Femur (tissue), 1 donor: ENCODE data around the gene PGK1.
"Not testable (repeated sequence)": the region's sequence is repeated elsewhere in the genome, so short reads cannot be mapped to it uniquely, and the experiment has no call there.

Experiments
- DNase-seq: peaks from one replicate; pipeline ENCODE4 v3.0.0-alpha.2; 2017

The PGK1 gene

GRCh38 chrX:78116766-78117165 lies 12.7 kb downstream of the PGK1 start:
- DNase-seq: no peak

- DNase-seq: no peak
These were observed 14.6 kb downstream of the PGK1 start for GRCh38 chrX:78118628-78119027.

GRCh38 chrX:78119521-78120227 lies 15.6 kb downstream of the PGK1 start:
- no peak for DNase-seq

- DNase-seq: no peak
These were observed 19.1 kb downstream of the PGK1 start for GRCh38 chrX:78123190-78123589.

GRCh38 chrX:78124307-78124706 lies 20.3 kb downstream of the PGK1 start:
- no peak for DNase-seq

GRCh38 chrX:78125148-78125547 lies 21.1 kb downstream of the PGK1 start:
- DNase-seq: no peak

GRCh38 chrX:78125781-78126180 lies 21.7 kb downstream of the PGK1 start:
- DNase-seq: not testable (repeated sequence)

GRCh38 chrX:78129714-78130113 lies 25.7 kb downstream of the PGK1 start:
- DNase-seq: no peak

GRCh38 chrX:78130396-78130795 lies 26.3 kb downstream of the PGK1 start:
- DNase-seq: no peak

- no peak for DNase-seq
These were observed 27.1 kb downstream of the PGK1 start for GRCh38 chrX:78131117-78131516.

- no peak for DNase-seq
These were observed 29.4 kb downstream of the PGK1 start for GRCh38 chrX:78133238-78133960.

- peak; percentile 92 for DNase-seq
These were observed 35.4 kb downstream of the PGK1 start, which contains the start of gene TAF9B for GRCh38 chrX:78139160-78140123. Gene TAF9B, minus strand, starts transcription at chrX:78139650. Its CDS starts 39 bp downstream, at chrX:78139611.

GRCh38 chrX:78140206-78140605 lies 36.2 kb downstream of the PGK1 start:
- no peak for DNase-seq

- not testable (repeated sequence) for DNase-seq
These were observed 43.0 kb downstream of the PGK1 start for GRCh38 chrX:78147002-78147540.

GRCh38 chrX:78157373-78157772 lies 53.3 kb downstream of the PGK1 start:
- not testable (repeated sequence) for DNase-seq

- not testable (repeated sequence) for DNase-seq
These were observed 53.8 kb downstream of the PGK1 start for GRCh38 chrX:78157846-78158245.

- DNase-seq: not testable (repeated sequence)
These were observed 56.7 kb downstream of the PGK1 start for GRCh38 chrX:78160711-78161110.

GRCh38 chrX:78163175-78163574 lies 59.1 kb downstream of the PGK1 start:
- DNase-seq: not testable (repeated sequence)

- no peak for DNase-seq
These were observed 61.4 kb downstream of the PGK1 start for GRCh38 chrX:78165425-78165824.

- no peak for DNase-seq
These were observed 64.0 kb downstream of the PGK1 start for GRCh38 chrX:78168065-78168464.
